ENCODE measurements around the gene ALDH1A1. TPM values are rescaled to one million over a fixed set of nuclear protein-coding genes. Genes with fewer than 3 reads are reported as not detected.

Gene ALDH1A1
- total RNA-seq, 1 donor from 2014 or later: 0.14 TPM

GRCh38 chr9:72985746-72986145, 32.9 kb upstream of the ALDH1A1 start:
- TF ChIP-seq CTCF (conservative IDR thresholded peaks at IDR 0.05): no peak
- H3K4me1 Mint-ChIP-seq: peaks cover 1% of the 10 kb centered on the region
- no peaks in the 10 kb centered on the region for H3K27me3 Mint-ChIP-seq (ENCODE audit: low read depth)
- H3K9me3 Mint-ChIP-seq: no peaks in the 10 kb centered on the region
- no peak overlapping the region for H3K27ac Mint-ChIP-seq (ENCODE audit: unreplicated experiment)
- no peaks in the 10 kb centered on the region for H3K36me3 Mint-ChIP-seq (ENCODE audit: low read depth)
- H3K4me3 Mint-ChIP-seq: no peak overlapping the region
- no peak for DNase-seq (ENCODE audit: low read depth, low spot score)

- Mint-ChIP-seq H3K36me3 (ENCODE audit: low read depth) (no peaks in the 10 kb centered on the region), H3K9me3 (no peaks in the 10 kb centered on the region), H3K4me3 (no peak overlapping the region), H3K27me3 (ENCODE audit: low read depth) (no peaks in the 10 kb centered on the region), H3K4me1 (peaks cover 6% of the 10 kb centered on the region), H3K27ac (ENCODE audit: unreplicated experiment) (no peak overlapping the region)
- DNase-seq (ENCODE audit: low read depth, low spot score): no peak
- no peak for TF ChIP-seq CTCF (conservative IDR thresholded peaks at IDR 0.05)
Observed at GRCh38 chr9:72984991-72985390, 32.1 kb upstream of the ALDH1A1 start.

- Mint-ChIP-seq H3K4me3 (no peak overlapping the region), H3K36me3 (ENCODE audit: low read depth) (no peaks in the 10 kb centered on the region), H3K4me1 (peaks cover 6% of the 10 kb centered on the region), H3K9me3 (no peaks in the 10 kb centered on the region), H3K27ac (ENCODE audit: unreplicated experiment) (no peak overlapping the region), H3K27me3 (ENCODE audit: low read depth) (no peaks in the 10 kb centered on the region)
- no peak for DNase-seq (ENCODE audit: low read depth, low spot score)
- no peak for TF ChIP-seq CTCF (conservative IDR thresholded peaks at IDR 0.05)
Observed at GRCh38 chr9:72984226-72984947, 31.5 kb upstream of the ALDH1A1 start.

- Mint-ChIP-seq H3K4me3 (no peak overlapping the region), H3K9me3 (no peaks in the 10 kb centered on the region), H3K27me3 (ENCODE audit: low read depth) (no peaks in the 10 kb centered on the region), H3K4me1 (peaks cover 6% of the 10 kb centered on the region), H3K36me3 (ENCODE audit: low read depth) (no peaks in the 10 kb centered on the region), H3K27ac (ENCODE audit: unreplicated experiment) (no peak overlapping the region)
- no peak for TF ChIP-seq CTCF (conservative IDR thresholded peaks at IDR 0.05)
- no peak for DNase-seq (ENCODE audit: low read depth, low spot score)
Observed at GRCh38 chr9:72983512-72984225, 30.8 kb upstream of the ALDH1A1 start.

- H3K27me3 Mint-ChIP-seq (ENCODE audit: low read depth): no peaks in the 10 kb centered on the region
- no peak for DNase-seq (ENCODE audit: low read depth, low spot score)
- no peak for TF ChIP-seq CTCF (conservative IDR thresholded peaks at IDR 0.05)
- H3K27ac Mint-ChIP-seq (ENCODE audit: unreplicated experiment): no peak overlapping the region
- H3K4me3 Mint-ChIP-seq: no peak overlapping the region
- H3K36me3 Mint-ChIP-seq (ENCODE audit: low read depth): no peaks in the 10 kb centered on the region
- H3K9me3 Mint-ChIP-seq: no peaks in the 10 kb centered on the region
- H3K4me1 Mint-ChIP-seq: peaks cover 6% of the 10 kb centered on the region
Observed at GRCh38 chr9:72983056-72983455, 30.2 kb upstream of the ALDH1A1 start.

Data from neural crest cell (in vitro differentiated cells).